HepG2 (cell line): ENCODE data around the gene PEAK3. TPM values are rescaled to one million over a fixed set of nuclear protein-coding genes. Genes with fewer than 3 reads are reported as not detected.

Source experiments
- ATAC-seq: fragments of 200-7000 bp; cut with Tn5 transposase; 3 replicates; pipeline ENCODE4 v1.9.1; 2020; ENCODE audit warnings: mild to moderate bottlenecking, moderate library complexity
- BruUV-seq: library from RNA; stranded (reverse); fragments of 400-500 nt; replicated peaks from 2 replicates; lab custom pipeline; 2021; lab: Mats Ljungman, UMichigan
- CTCF ChIA-PET: fragments of 300-600 bp; formaldehyde crosslinking; extraction: SDS; loops from one replicate; lab custom pipeline; 2021; ENCODE audit warnings: low total read pairs, inconsistent platforms, low intra/inter-chr PET ratio; lab: Yijun Ruan, JAX
- POLR2A ChIA-PET: fragments of 350-600 bp; sonication (Branson Sonifier 250); formaldehyde crosslinking; loops from one replicate; lab custom pipeline; 2020; ENCODE audit warnings: antibody characterized with exemption, inconsistent platforms; lab: Yijun Ruan, JAX
- DNase-seq: peaks from one replicate; pipeline ENCODE4 v3.0.0-alpha.2; 2015; ENCODE audit warnings: low spot score
- FAIRE-seq: peaks from 3 replicates; lab custom pipeline; 2011; peaks lifted over from hg19 to GRCh38; lab: Jason Lieb, UNC
- H2AFZ ChIP-seq: one replicate; pipeline ENCODE4 v1.6.1; 2011; ENCODE audit warnings: low read length, inconsistent platforms
- H3K27ac ChIP-seq: fragments of 300-600 bp; 3 replicates; pipeline ENCODE4 v1.8.0; 2011; ENCODE audit warnings: mixed run types, mild to moderate bottlenecking, mixed read lengths, low read length, inconsistent platforms; ENCODE audit not compliant: insufficient read depth; ENCODE audit errors: extremely low read length
- H3K27me3 ChIP-seq, 2 experiments: fragments of 200-600 bp in 1 of 2; 2 replicates in 1 of 2; 3 replicates in 1 of 2; pipeline versions ENCODE4 v1.6.0 to v1.8.0; 2011; ENCODE audit warnings: low read length in 2 of 2, mild to moderate bottlenecking in 2 of 2, moderate library complexity in 2 of 2, inconsistent platforms in 1 of 2; ENCODE audit not compliant: insufficient read depth in 2 of 2, control insufficient read depth in 1 of 2
- H3K36me3 ChIP-seq, 2 experiments: fragments of 200-600 bp in 1 of 2; replicated peaks in 1 of 2; 2 replicates in 1 of 2; 3 replicates in 1 of 2; pipeline versions ENCODE4 v1.5.1 to v1.8.0; 2011; ENCODE audit warnings: low read length in 2 of 2, inconsistent platforms in 1 of 2; ENCODE audit not compliant: insufficient read depth in 2 of 2, control insufficient read depth in 1 of 2
- H3K4me1 ChIP-seq: 2 replicates; pipeline ENCODE4 v1.5.1; 2012; ENCODE audit warnings: low read length, inconsistent platforms; ENCODE audit not compliant: insufficient read depth
- H3K4me2 ChIP-seq: 2 replicates; pipeline ENCODE4 v1.6.0; 2011; ENCODE audit warnings: low read depth, low read length, inconsistent platforms
- H3K4me3 ChIP-seq, 3 experiments: fragments of 200-600 bp in 1 of 3; sonication (generic), shearing (Covaris generic) in 1 of 3; replicated peaks in 1 of 3; 2 replicates each; pipeline ENCODE4 v1.5.1; 2011 to 2016; ENCODE audit warnings: low read length in 3 of 3, inconsistent platforms in 2 of 3, low read depth in 2 of 3, mild to moderate bottlenecking in 2 of 3, control low read depth in 1 of 3, mixed read lengths in 1 of 3; ENCODE audit not compliant: insufficient read depth in 1 of 3
- H3K79me2 ChIP-seq: one replicate; pipeline ENCODE4 v1.6.1; 2011; ENCODE audit warnings: low read length, inconsistent platforms; ENCODE audit not compliant: insufficient read depth
- H3K9ac ChIP-seq: 2 replicates; pipeline ENCODE4 v1.6.0; 2011; ENCODE audit warnings: mild to moderate bottlenecking, low read depth, low read length, inconsistent platforms; ENCODE audit not compliant: insufficient read depth
- H3K9me3 ChIP-seq: 2 replicates; pipeline ENCODE4 v1.5.1; 2012; ENCODE audit warnings: mild to moderate bottlenecking, low read length
- H4K20me1 ChIP-seq: 2 replicates; pipeline ENCODE4 v1.6.0; 2011; ENCODE audit warnings: inconsistent platforms, mild to moderate bottlenecking, low read length, moderate library complexity; ENCODE audit not compliant: insufficient read depth
- CBX2 ChIP-seq, 2 experiments: fragments of 200-600 bp in 1 of 2; sonication (generic); formaldehyde crosslinking in 1 of 2; IDR thresholded peaks; 2 replicates each; pipeline versions ENCODE4 v1.7.0 to v1.8.1; 2018 to 2022; ENCODE audit warnings: low read depth in 2 of 2, low read length in 1 of 2, mild to moderate bottlenecking in 1 of 2, missing genetic modification reagents in 1 of 2
- HNRNPH1 ChIP-seq: fragments of 200-400 bp; formaldehyde crosslinking; optimal IDR thresholded peaks from 2 replicates; pipeline ENCODE3; 2017; ENCODE audit warnings: mild to moderate bottlenecking, low read depth, low read length
- NCOA5 ChIP-seq: sonication (generic); formaldehyde crosslinking; IDR thresholded peaks from 2 replicates; pipeline ENCODE4 v1.4.0; 2020; ENCODE audit warnings: missing genetic modification reagents
- NFE2L1 ChIP-seq: sonication (generic); formaldehyde crosslinking; IDR thresholded peaks from 2 replicates; pipeline ENCODE4 v1.4.0; 2020; ENCODE audit warnings: missing genetic modification reagents, mild to moderate bottlenecking, borderline replicate concordance
- REPIN1 ChIP-seq: sonication (generic); formaldehyde crosslinking; IDR thresholded peaks from 2 replicates; pipeline ENCODE4 v1.8.0; 2022; ENCODE audit warnings: missing genetic modification reagents, low read depth, mild to moderate bottlenecking, borderline replicate concordance
- RXRA ChIP-seq: sonication (generic); formaldehyde crosslinking; IDR thresholded peaks from 2 replicates; pipeline ENCODE4 v1.5.1; 2020; ENCODE audit warnings: missing genetic modification reagents
- TAF15 ChIP-seq: fragments of 200-400 bp; formaldehyde crosslinking; IDR thresholded peaks from one replicate; pipeline ENCODE4 v1.6.1; 2018; ENCODE audit warnings: mild to moderate bottlenecking, low read depth, low read length; ENCODE audit not compliant: poor library complexity, severe bottlenecking
- ZFYVE20 ChIP-seq: sonication (generic); formaldehyde crosslinking; IDR thresholded peaks from 2 replicates; pipeline ENCODE4 v1.8.0; 2023; ENCODE audit warnings: low read depth, mild to moderate bottlenecking, moderate library complexity, missing genetic modification reagents, borderline replicate concordance
- ZNF24 ChIP-seq: fragments of 450-650 bp; IDR thresholded peaks from 2 replicates; pipeline ENCODE4 v1.6.1; 2017; ENCODE audit warnings: antibody characterized with exemption, mild to moderate bottlenecking
- ZNF614 ChIP-seq: IDR thresholded peaks from 2 replicates; pipeline ENCODE4 v1.6.1; 2018; ENCODE audit warnings: missing biosample characterization, missing genetic modification reagents, inconsistent platforms, borderline replicate concordance
- ZNF761 ChIP-seq: sonication (generic); formaldehyde crosslinking; conservative IDR thresholded peaks from 2 replicates; pipeline ENCODE4 v1.4.0; 2020; ENCODE audit warnings: mild to moderate bottlenecking, missing genetic modification reagents
- WGBS: methylation state at CpG from one replicate; pipeline ENCODE4 v1.1.6; 2017; ENCODE audit warnings: low lambda C conversion rate; 5-methylcytosine and 5-hydroxymethylcytosine counted together
- in situ Hi-C: cut with HindIII; loops from 2 replicates; pipeline ENCODE4 v1.10.0; 2017; ENCODE audit warnings: low pct_unique_long_range_greater_than_20kb; ENCODE audit not compliant: extremely low pct_ligation_motif_present
- intact Hi-C: fragments of 100-400 bp; cut with micrococcal nuclease; formaldehyde crosslinking; loops from one replicate; pipeline ENCODE4 v1.10.0; 2022; ENCODE audit not compliant: unreplicated experiment
- polyA plus RNA-seq, 8 experiments: library from polyadenylated mRNA; depleted of rRNA in 3 of 8; stranded (reverse) in 7 of 8; unstranded in 1 of 8; fragments of >200 nt; fragmentation: Illumina TruSeq in 4 of 8; extraction: Trizol in 4 of 8; gene quantifications; 2 replicates each; pipeline versions ENCODE4 v1.2.1 to v1.2.3, GENCODE V29; 2011 to 2016; ENCODE audit warnings: low read depth in 4 of 8, missing spikeins in 1 of 8, mixed read lengths in 1 of 8; ENCODE audit not compliant: insufficient read depth in 1 of 8
- total RNA-seq, 5 experiments: library from RNA; depleted of rRNA; stranded (reverse); fragments of >200 nt; fragmentation: Illumina TruSeq; extraction: Trizol; gene quantifications; 2 replicates each; pipeline ENCODE4 v1.2.3, GENCODE V29; 2016; ENCODE audit warnings: low read depth in 1 of 5
- TF ChIP-seq, protein P1 (sequence below): sonication (generic); formaldehyde crosslinking; IDR thresholded peaks from 2 replicates; pipeline ENCODE4 v1.9.0; 2022; ENCODE audit warnings: low read depth, missing genetic modification reagents
- TF ChIP-seq, protein P2 (sequence below): sonication (generic); formaldehyde crosslinking; IDR thresholded peaks from 2 replicates; pipeline ENCODE4 v1.5.0; 2020; ENCODE audit warnings: missing genetic modification reagents

PEAK3 gene
- total and polyA plus RNA-seq, 2 of the 13 experiments (the other 11 are each of a cell fraction or from before 2014, with no cell fraction given): not detected

DNA sequence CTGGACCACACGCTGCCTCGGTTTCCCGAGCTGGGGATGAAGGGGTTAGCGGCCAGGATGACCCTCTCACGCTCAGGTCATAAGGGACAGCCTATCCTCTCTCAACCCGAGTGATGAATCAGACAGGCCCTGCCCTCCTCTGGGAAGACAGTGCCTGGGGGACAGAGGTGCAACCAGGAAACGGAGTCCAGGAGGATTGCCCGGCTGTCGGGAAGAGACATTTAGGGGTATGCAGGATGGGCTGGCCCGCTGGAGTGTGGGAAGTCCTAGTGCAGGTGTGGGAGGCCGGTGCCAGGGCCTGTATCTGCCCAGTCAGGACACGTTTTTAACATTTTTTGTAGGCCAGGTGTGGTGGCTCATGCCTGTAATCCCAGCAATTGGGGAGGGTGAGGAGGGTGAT is 38.1 kb upstream of the PEAK3 start (continued):
- TF ChIP-seq NCOA5 (no peak), CBX2 (IDR thresholded peaks at IDR 0.05; ENCODE audit: low read depth, low read length) (no peak), CBX2 (CRISPR knock-in tag; IDR thresholded peaks at IDR 0.05; ENCODE audit: low read depth) (no peak), ZFYVE20 (CRISPR knock-in tag) (no peak), NFE2L1 (CRISPR knock-in tag) (no peak), RXRA (CRISPR knock-in tag) (no peak)
- TF ChIP-seq, protein P1, sequence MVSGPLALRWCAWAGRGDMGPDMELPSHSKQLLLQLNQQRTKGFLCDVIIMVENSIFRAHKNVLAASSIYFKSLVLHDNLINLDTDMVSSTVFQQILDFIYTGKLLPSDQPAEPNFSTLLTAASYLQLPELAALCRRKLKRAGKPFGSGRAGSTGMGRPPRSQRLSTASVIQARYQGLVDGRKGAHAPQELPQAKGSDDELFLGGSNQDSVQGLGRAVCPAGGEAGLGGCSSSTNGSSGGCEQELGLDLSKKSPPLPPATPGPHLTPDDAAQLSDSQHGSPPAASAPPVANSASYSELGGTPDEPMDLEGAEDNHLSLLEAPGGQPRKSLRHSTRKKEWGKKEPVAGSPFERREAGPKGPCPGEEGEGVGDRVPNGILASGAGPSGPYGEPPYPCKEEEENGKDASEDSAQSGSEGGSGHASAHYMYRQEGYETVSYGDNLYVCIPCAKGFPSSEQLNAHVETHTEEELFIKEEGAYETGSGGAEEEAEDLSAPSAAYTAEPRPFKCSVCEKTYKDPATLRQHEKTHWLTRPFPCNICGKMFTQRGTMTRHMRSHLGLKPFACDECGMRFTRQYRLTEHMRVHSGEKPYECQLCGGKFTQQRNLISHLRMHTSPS (CRISPR knock-in tag): no peak

DNA sequence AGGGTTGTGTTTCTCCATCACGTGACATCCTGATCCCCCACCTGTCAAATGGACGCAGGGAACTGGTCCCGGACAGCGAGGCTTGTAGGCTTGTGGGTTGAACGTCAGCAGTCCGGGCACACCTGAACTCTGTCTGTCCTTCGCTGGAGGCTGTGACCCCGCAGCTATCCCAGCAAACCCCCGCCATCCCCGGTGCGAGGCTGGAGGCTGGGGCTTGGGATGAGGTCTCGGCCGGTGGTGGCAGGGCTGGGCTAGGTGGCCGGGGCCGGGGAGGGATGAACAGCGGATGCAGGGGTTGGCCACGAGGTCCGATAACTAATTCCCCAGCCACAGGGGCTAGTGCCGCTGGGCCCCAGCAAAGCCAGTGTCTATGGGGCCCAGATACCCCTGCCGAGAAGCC is 37.6 kb upstream of the PEAK3 start:
- FAIRE-seq: no peak
- intact Hi-C loops: loop anchor here (10.0 kb wide), 2 partner anchors 85 to 295 kb away; partner anchors contain the start of genes PLEKHJ1 and SF3A2
- POLR2A ChIA-PET: interaction anchor here (0.6 to 1.2 kb wide), 2 partner anchors 8 to 65 kb away, joined by 3 read pairs; no protein-coding TSS in a partner anchor

More for the DNA sequence above, 37.6 kb upstream of the PEAK3 start:
- Histone ChIP-seq H3K79me2 (no peaks in the 10 kb centered on the region), H2AFZ (no peak overlapping the region), H3K27me3 (0 out of 5 replicates have a peak, but pooled peaks cover 0 to 3% of the 10 kb centered on the region in 2 experiments), H3K9ac (no peak overlapping the region), H3K36me3 (peaks cover 1 to 19% of the 10 kb centered on the region in 2 experiments; a peak in 4 of 5 replicates), H3K4me3 (no peak overlapping the region), H3K27ac (no peak overlapping the region), H3K4me1 (peaks cover 30% of the 10 kb centered on the region), H3K9me3 (peaks cover 9% of the 10 kb centered on the region), H3K4me2 (no peak overlapping the region), H4K20me1 (no peaks in the 10 kb centered on the region)
- CTCF ChIA-PET: no interaction called here
- BruUV-seq: no TSS peak
- 90% methylated on average over 13 of the region's 20 CpGs for WGBS
- no peak for TF ChIP-seq ZNF761 (CRISPR knock-in tag)
- no peak for TF ChIP-seq ZNF614 (CRISPR knock-in tag)
- no peak for TF ChIP-seq ZNF24
- TF ChIP-seq REPIN1 (CRISPR knock-in tag): no peak
- TF ChIP-seq, protein P2, sequence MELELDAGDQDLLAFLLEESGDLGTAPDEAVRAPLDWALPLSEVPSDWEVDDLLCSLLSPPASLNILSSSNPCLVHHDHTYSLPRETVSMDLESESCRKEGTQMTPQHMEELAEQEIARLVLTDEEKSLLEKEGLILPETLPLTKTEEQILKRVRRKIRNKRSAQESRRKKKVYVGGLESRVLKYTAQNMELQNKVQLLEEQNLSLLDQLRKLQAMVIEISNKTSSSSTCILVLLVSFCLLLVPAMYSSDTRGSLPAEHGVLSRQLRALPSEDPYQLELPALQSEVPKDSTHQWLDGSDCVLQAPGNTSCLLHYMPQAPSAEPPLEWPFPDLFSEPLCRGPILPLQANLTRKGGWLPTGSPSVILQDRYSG (CRISPR knock-in tag): no peak
- no peak for TF ChIP-seq HNRNPH1
- no peak for TF ChIP-seq TAF15
- in situ Hi-C loops: loop anchor here (5.0 to 10.0 kb wide), 3 partner anchors 42 to 165 kb away; partner anchors contain the start of genes AP3D1, PLEKHJ1 and SF3A2
- no peak for DNase-seq
- no peak for ATAC-seq
